Measurements from ENCODE around the gene RBM6.

DNA sequence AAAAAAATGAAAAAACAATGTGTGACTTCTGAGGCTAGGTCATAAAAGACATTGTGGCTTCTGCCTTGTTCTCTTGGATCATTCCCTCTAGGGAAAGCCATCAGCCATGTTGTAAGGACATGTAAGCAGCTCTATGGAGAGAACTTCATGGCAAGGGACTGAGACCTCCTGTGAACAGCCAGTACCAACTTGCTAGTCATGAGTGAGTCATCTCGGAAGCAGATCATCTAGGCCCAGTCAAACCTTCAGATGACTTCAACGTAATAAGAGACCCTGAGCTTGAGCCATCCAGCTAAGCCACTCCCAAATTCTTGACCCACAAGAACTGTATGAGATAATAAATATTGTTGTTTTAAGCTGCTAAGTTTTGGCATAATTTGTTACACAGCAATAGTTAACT is 15.3 kb upstream of the RBM6 start:
- TF ChIP-seq, protein P1, sequence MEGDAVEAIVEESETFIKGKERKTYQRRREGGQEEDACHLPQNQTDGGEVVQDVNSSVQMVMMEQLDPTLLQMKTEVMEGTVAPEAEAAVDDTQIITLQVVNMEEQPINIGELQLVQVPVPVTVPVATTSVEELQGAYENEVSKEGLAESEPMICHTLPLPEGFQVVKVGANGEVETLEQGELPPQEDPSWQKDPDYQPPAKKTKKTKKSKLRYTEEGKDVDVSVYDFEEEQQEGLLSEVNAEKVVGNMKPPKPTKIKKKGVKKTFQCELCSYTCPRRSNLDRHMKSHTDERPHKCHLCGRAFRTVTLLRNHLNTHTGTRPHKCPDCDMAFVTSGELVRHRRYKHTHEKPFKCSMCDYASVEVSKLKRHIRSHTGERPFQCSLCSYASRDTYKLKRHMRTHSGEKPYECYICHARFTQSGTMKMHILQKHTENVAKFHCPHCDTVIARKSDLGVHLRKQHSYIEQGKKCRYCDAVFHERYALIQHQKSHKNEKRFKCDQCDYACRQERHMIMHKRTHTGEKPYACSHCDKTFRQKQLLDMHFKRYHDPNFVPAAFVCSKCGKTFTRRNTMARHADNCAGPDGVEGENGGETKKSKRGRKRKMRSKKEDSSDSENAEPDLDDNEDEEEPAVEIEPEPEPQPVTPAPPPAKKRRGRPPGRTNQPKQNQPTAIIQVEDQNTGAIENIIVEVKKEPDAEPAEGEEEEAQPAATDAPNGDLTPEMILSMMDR (IDR thresholded peaks at IDR 0.05): no peak
- TF ChIP-seq POLR2A (IDR thresholded peaks at IDR 0.05): no peak

Data from thyroid gland (tissue), 4 donors.